Mononuclear cell (primary cell): Measurements from ENCODE around the gene RNF213. TPM values are rescaled to one million over a fixed set of nuclear protein-coding genes. Genes with fewer than 3 reads are reported as not detected.

Experiments used
- H3K27me3 ChIP-seq: 2 replicates; pipeline ENCODE4 v1.6.0; 2011; ENCODE audit warnings: low read length, control low read depth; ENCODE audit not compliant: insufficient read depth
- H3K4me1 ChIP-seq: 2 replicates; pipeline ENCODE4 v1.5.1; 2011; ENCODE audit warnings: mild to moderate bottlenecking, low read length, control low read depth; ENCODE audit not compliant: insufficient read depth
- H3K4me3 ChIP-seq: 2 replicates; pipeline ENCODE4 v1.5.1; 2011; ENCODE audit warnings: mild to moderate bottlenecking, low read length, moderate library complexity
- H3K9me3 ChIP-seq: 2 replicates; pipeline ENCODE4 v1.5.1; 2011; ENCODE audit warnings: low read depth, mild to moderate bottlenecking, control low read depth, low read length
- total RNA-seq: library from RNA; depleted of rRNA; stranded (reverse); fragments of >200 nt; gene quantifications from one replicate; pipeline ENCODE4 v1.2.3, GENCODE V29; 2012

The RNF213 gene
- total RNA-seq, 1 donor = 234 TPM

GRCh38 chr17:80339731-80340456, 79.2 kb downstream of the RNF213 start:
- Histone ChIP-seq H3K4me1 (no peaks in the 10 kb centered on the region), H3K27me3 (no peaks in the 10 kb centered on the region), H3K4me3 (no peak overlapping the region), H3K9me3 (no peaks in the 10 kb centered on the region)

- no peaks in the 10 kb centered on the region for H3K4me1 ChIP-seq
- no peak overlapping the region for H3K4me3 ChIP-seq
- H3K27me3 ChIP-seq = no peaks in the 10 kb centered on the region
- no peaks in the 10 kb centered on the region for H3K9me3 ChIP-seq
Measured at GRCh38 chr17:80345321-80345720, 84.7 kb downstream of the RNF213 start.

GRCh38 chr17:80345841-80346497, 85.3 kb downstream of the RNF213 start:
- Histone ChIP-seq H3K4me1 (no peaks in the 10 kb centered on the region), H3K9me3 (no peaks in the 10 kb centered on the region), H3K4me3 (no peak overlapping the region), H3K27me3 (no peaks in the 10 kb centered on the region)

- Histone ChIP-seq H3K4me1 (no peaks in the 10 kb centered on the region), H3K9me3 (no peaks in the 10 kb centered on the region), H3K27me3 (no peaks in the 10 kb centered on the region), H3K4me3 (no peak overlapping the region)
Measured at GRCh38 chr17:80346498-80347275, 86.0 kb downstream of the RNF213 start.

- Histone ChIP-seq H3K4me3 (no peak overlapping the region), H3K4me1 (no peaks in the 10 kb centered on the region), H3K9me3 (no peaks in the 10 kb centered on the region), H3K27me3 (no peaks in the 10 kb centered on the region)
Measured at GRCh38 chr17:80347536-80347935, 86.9 kb downstream of the RNF213 start.

- no peak overlapping the region for H3K4me3 ChIP-seq
Measured at GRCh38 chr17:80347948-80348351, 87.3 kb downstream of the RNF213 start.

GRCh38 chr17:80348551-80349150, 88.0 kb downstream of the RNF213 start:
- H3K9me3 ChIP-seq = no peaks in the 10 kb centered on the region
- no peak overlapping the region for H3K4me3 ChIP-seq
- H3K4me1 ChIP-seq = no peaks in the 10 kb centered on the region
- H3K27me3 ChIP-seq = no peaks in the 10 kb centered on the region

More at GRCh38 chr17:80347948-80348351, 87.3 kb downstream of the RNF213 start:
- no peaks in the 10 kb centered on the region for H3K4me1 ChIP-seq
- no peaks in the 10 kb centered on the region for H3K27me3 ChIP-seq
- no peaks in the 10 kb centered on the region for H3K9me3 ChIP-seq

GRCh38 chr17:80349151-80349651, 88.5 kb downstream of the RNF213 start:
- no peaks in the 10 kb centered on the region for H3K9me3 ChIP-seq
- no peaks in the 10 kb centered on the region for H3K4me1 ChIP-seq
- no peak overlapping the region for H3K4me3 ChIP-seq
- H3K27me3 ChIP-seq = no peaks in the 10 kb centered on the region

- H3K4me1 ChIP-seq = no peaks in the 10 kb centered on the region
- no peaks in the 10 kb centered on the region for H3K9me3 ChIP-seq
- H3K4me3 ChIP-seq = no peak overlapping the region
- no peaks in the 10 kb centered on the region for H3K27me3 ChIP-seq
Measured at GRCh38 chr17:80349751-80350150, 89.1 kb downstream of the RNF213 start.

- Histone ChIP-seq H3K4me3 (no peak overlapping the region), H3K9me3 (no peaks in the 10 kb centered on the region), H3K4me1 (no peaks in the 10 kb centered on the region), H3K27me3 (no peaks in the 10 kb centered on the region)
Measured at GRCh38 chr17:80352216-80352895, 91.7 kb downstream of the RNF213 start.

- Histone ChIP-seq H3K9me3 (no peaks in the 10 kb centered on the region), H3K27me3 (no peaks in the 10 kb centered on the region), H3K4me1 (no peaks in the 10 kb centered on the region), H3K4me3 (no peak overlapping the region)
Measured at GRCh38 chr17:80352991-80353665, 92.5 kb downstream of the RNF213 start.

- Histone ChIP-seq H3K27me3 (no peaks in the 10 kb centered on the region), H3K9me3 (no peaks in the 10 kb centered on the region), H3K4me3 (no peak overlapping the region), H3K4me1 (no peaks in the 10 kb centered on the region)
Measured at GRCh38 chr17:80353718-80354275, 93.1 kb downstream of the RNF213 start.

- Histone ChIP-seq H3K4me3 (no peak overlapping the region), H3K9me3 (no peaks in the 10 kb centered on the region), H3K27me3 (no peaks in the 10 kb centered on the region), H3K4me1 (no peaks in the 10 kb centered on the region)
Measured at GRCh38 chr17:80354336-80354735, 93.7 kb downstream of the RNF213 start.
